HCT116 (cell line): ENCODE data around the gene DAZAP1. TPM values are rescaled to one million over a fixed set of nuclear protein-coding genes. Genes with fewer than 3 reads are reported as not detected.
A peak's percentile ranks its signal among the peaks of the same experiment; 100 is the strongest.

Source experiments
- ATAC-seq: fragments of 200-7000 bp; cut with Tn5 transposase; 2 replicates; pipeline ENCODE4 v1.9.1; 2020; ENCODE audit warnings: mild to moderate bottlenecking, moderate library complexity
- BruUV-seq: library from RNA; stranded (reverse); fragments of 400-500 nt; replicated peaks from 2 replicates; lab custom pipeline; 2021; lab: Mats Ljungman, UMichigan
- CTCF ChIA-PET: fragments of 300-600 bp; sonication (Branson Sonifier 250); formaldehyde crosslinking; loops from one replicate; lab custom pipeline; 2021; ENCODE audit warnings: antibody characterized with exemption; lab: Charles Lee
- POLR2A ChIA-PET: fragments of 300-600, 350-600 bp; sonication (Branson Sonifier 250); formaldehyde crosslinking; loops from one replicate; lab custom pipeline; 2021; ENCODE audit warnings: antibody characterized with exemption; lab: Charles Lee
- RAD21 ChIA-PET, 2 experiments: fragments of 300-600 bp; sonication (Branson Sonifier 250); formaldehyde crosslinking; loops; one replicate each; lab custom pipeline; 2023; ENCODE audit warnings: low total read pairs in 2 of 2; ENCODE audit not compliant: uncharacterized antibody in 2 of 2, unreplicated experiment in 2 of 2, low non-redundant PET in 1 of 2; lab: Charles Lee
- DNase-seq: peaks from one replicate; pipeline ENCODE4 v3.0.0-alpha.2; 2010; ENCODE audit warnings: low read depth, low spot score
- H2AFZ ChIP-seq: fragments of 200-600 bp; shearing (Covaris generic), sonication (generic); 2 replicates; pipeline ENCODE4 v1.6.1; 2017; ENCODE audit warnings: low read depth, mixed run types, mixed read lengths, antibody characterized with exemption, low read length; ENCODE audit not compliant: poor library complexity, severe bottlenecking
- H3K27ac ChIP-seq: 2 replicates; pipeline ENCODE4 v1.5.1; 2012; ENCODE audit warnings: low read depth, low read length
- H3K27me3 ChIP-seq: fragments of 200-600 bp; sonication (generic); 2 replicates; pipeline ENCODE4 v1.6.1; 2016; ENCODE audit warnings: mixed run types, low read length, mixed read lengths; ENCODE audit not compliant: insufficient read depth
- H3K36me3 ChIP-seq, 2 experiments: fragments of 200-500 bp in 1 of 2; fragments of 200-600 bp in 1 of 2; sonication (Bioruptor generic) in 1 of 2; sonication (generic) in 1 of 2; 2 replicates each; pipeline versions ENCODE4 v1.5.1 to v1.6.1; 2014 to 2016; ENCODE audit warnings: low read length in 2 of 2, inconsistent platforms in 1 of 2, mixed read lengths in 1 of 2, mixed run types in 1 of 2; ENCODE audit not compliant: insufficient read depth in 2 of 2, control insufficient read depth in 1 of 2
- H3K4me1 ChIP-seq, 2 experiments: fragments of 200-600 bp in 1 of 2; sonication (generic) in 1 of 2; 2 replicates each; pipeline versions ENCODE4 v1.5.1 to v1.6.1; 2012 to 2017; ENCODE audit warnings: low read length in 2 of 2, inconsistent platforms in 1 of 2, mild to moderate bottlenecking in 1 of 2, mixed read lengths in 1 of 2, mixed run types in 1 of 2, moderate library complexity in 1 of 2; ENCODE audit not compliant: insufficient read depth in 2 of 2, control insufficient read depth in 1 of 2
- H3K4me2 ChIP-seq: fragments of 200-600 bp; sonication (generic); 2 replicates; pipeline ENCODE4 v1.6.1; 2017; ENCODE audit warnings: mixed run types, low read length, mixed read lengths
- H3K4me3 ChIP-seq, 2 experiments: fragments of 200-600 bp in 1 of 2; sonication (generic) in 1 of 2; replicated peaks in 1 of 2; 2 replicates each; pipeline ENCODE4 v1.5.1; 2011 to 2016; ENCODE audit warnings: low read length in 2 of 2, control low read depth in 1 of 2, low read depth in 1 of 2, mild to moderate bottlenecking in 1 of 2, mixed read lengths in 1 of 2, mixed run types in 1 of 2
- H3K79me2 ChIP-seq: fragments of 200-600 bp; sonication (generic); 2 replicates; pipeline ENCODE4 v1.6.1; 2017; ENCODE audit warnings: mild to moderate bottlenecking, mixed run types, low read length, moderate library complexity, mixed read lengths; ENCODE audit not compliant: insufficient read depth
- H3K9ac ChIP-seq: fragments of 200-600 bp; sonication (generic); 2 replicates; pipeline ENCODE4 v1.6.1; 2016; ENCODE audit warnings: low read length, mixed read lengths
- H3K9me2 ChIP-seq: fragments of 200-600 bp; sonication (generic), shearing (Covaris generic); 2 replicates; pipeline ENCODE4 v1.6.1; 2017; ENCODE audit warnings: mixed run types, mild to moderate bottlenecking, moderate library complexity; ENCODE audit not compliant: insufficient read depth
- H3K9me3 ChIP-seq, 2 experiments: fragments of 200-500 bp in 1 of 2; fragments of 200-600 bp in 1 of 2; sonication (Bioruptor generic) in 1 of 2; sonication (generic) in 1 of 2; 2 replicates each; pipeline ENCODE4 v1.6.1; 2014 to 2017; ENCODE audit warnings: low read length in 2 of 2, mixed read lengths in 2 of 2, inconsistent platforms in 1 of 2, low read depth in 1 of 2, mild to moderate bottlenecking in 1 of 2, mixed run types in 1 of 2, moderate library complexity in 1 of 2; ENCODE audit not compliant: control insufficient read depth in 1 of 2, insufficient read depth in 1 of 2
- H4K20me1 ChIP-seq: fragments of 200-600 bp; sonication (generic), shearing (Covaris generic); 2 replicates; pipeline ENCODE4 v1.6.1; 2017; ENCODE audit warnings: mixed run types, mild to moderate bottlenecking, moderate library complexity; ENCODE audit not compliant: insufficient read depth
- CTCF ChIP-seq, 3 experiments: fragments of 200-600 bp in 1 of 3; sonication (generic) in 1 of 3; IDR thresholded peaks in 2 of 3; conservative IDR thresholded peaks in 1 of 3; 2 replicates each; pipeline ENCODE4 v1.5.1; 2012 to 2017; ENCODE audit warnings: low read depth in 2 of 3, low read length in 2 of 3, antibody characterized with exemption in 1 of 3, borderline replicate concordance in 1 of 3, control low read depth in 1 of 3, mild to moderate bottlenecking in 1 of 3, mixed read lengths in 1 of 3, mixed run types in 1 of 3, moderate library complexity in 1 of 3; ENCODE audit not compliant: insufficient read depth in 1 of 3
- EZH2phosphoT487 ChIP-seq: fragments of 200-600 bp; IDR thresholded peaks from 2 replicates; pipeline ENCODE4 v1.6.1; 2018; ENCODE audit warnings: antibody characterized with exemption, borderline replicate concordance
- MAX ChIP-seq: IDR thresholded peaks from 2 replicates; pipeline ENCODE4 v1.6.1; 2012
- POLR2A ChIP-seq: IDR thresholded peaks from 2 replicates; pipeline ENCODE4 v1.7.0; 2011; ENCODE audit warnings: borderline replicate concordance; ENCODE audit not compliant: insufficient read depth, insufficient read length; ENCODE audit errors: extremely low read depth
- RAD21 ChIP-seq: IDR thresholded peaks from 2 replicates; pipeline ENCODE4 v1.6.1; 2012; ENCODE audit warnings: low read depth, mild to moderate bottlenecking
- SRF ChIP-seq: IDR thresholded peaks from 2 replicates; pipeline ENCODE4 v1.6.1; 2012; ENCODE audit warnings: low read depth
- ZFX ChIP-seq: fragments of 450-650 bp; IDR thresholded peaks from 2 replicates; pipeline ENCODE4 v1.6.1; 2017
- ZNF274 ChIP-seq: fragments of 200-500 bp; sonication (Bioruptor generic); IDR thresholded peaks from 2 replicates; pipeline ENCODE4 v1.6.1; 2014; ENCODE audit warnings: mild to moderate bottlenecking, low read depth, low read length, inconsistent platforms
- intact Hi-C: fragments of 100-400 bp; cut with micrococcal nuclease; formaldehyde crosslinking; loops from 2 replicates; pipeline ENCODE4 v1.10.0; 2022
- total RNA-seq: library from RNA; stranded (reverse); gene quantifications from one replicate; pipeline ENCODE4 v1.2.1, GENCODE V29; 2021; ENCODE audit not compliant: unreplicated experiment

Gene DAZAP1
- total RNA-seq, 1 experiment from 2014 or later = 191 TPM

- Histone ChIP-seq H3K27me3 (no peaks in the 10 kb centered on the region), H3K4me3 (no peak overlapping the region), H2AFZ (no peak overlapping the region), H3K4me2 (no peak overlapping the region), H3K9me2 (no peaks in the 10 kb centered on the region), H3K27ac (peak overlapping the region; percentile 3; the same call in 1 of the 2 replicates), H3K36me3 (peaks cover 32 to 51% of the 10 kb centered on the region in 2 experiments; a peak in 3 of 4 replicates), H3K9ac (no peak overlapping the region), H3K79me2 (peaks cover 21% of the 10 kb centered on the region; the same call in 1 of the 2 replicates), H3K4me1 (no peaks in the 10 kb centered on the region), H4K20me1 (no peaks in the 10 kb centered on the region), H3K9me3 (no peaks in the 10 kb centered on the region)
- ChIA-PET CTCF (interaction anchor here (0.8 kb wide), 1 partner anchor 12 kb away, joined by 3 read pairs; no protein-coding TSS in a partner anchor), POLR2A (no interaction called here), RAD21 (interaction anchor here in 1 of 2 experiments (0.9 kb wide), 1 partner anchor 48 kb away, joined by 4 read pairs; no protein-coding TSS in a partner anchor)
- no TSS peak for BruUV-seq
- DNase-seq = no peak
- TF ChIP-seq ZNF274 (no peak), POLR2A (no peak), SRF (no peak), RAD21 (no peak), EZH2phosphoT487 (no peak), MAX (no peak), ZFX (no peak), CTCF (IDR thresholded peaks at IDR 0.05 in 2 of 3, conservative IDR thresholded peaks at IDR 0.05 in 1 of 3; ENCODE audit: borderline replicate concordance in 1 of 3, insufficient read depth in 1 of 3, low read depth in 2 of 3, low read length in 2 of 3) (peak in 1 of 3 experiments; percentile 46; a peak in 2 of 6 replicates)
- intact Hi-C loops = no loop called here
- no peak for ATAC-seq
Observed at GRCh38 chr19:1364070-1364704, 43.2 kb upstream of the DAZAP1 start.
